CD14-positive monocyte (primary cell): ENCODE results near the gene LGR5. TPM values are rescaled to one million over a fixed set of nuclear protein-coding genes. Genes with fewer than 3 reads are reported as not detected.

Experiments used
- DNase-seq, 3 donors: peaks; one replicate each; pipeline ENCODE4 v3.0.0-alpha.2; 2011 to 2022
- H2AFZ ChIP-seq: 2 replicates; pipeline ENCODE4 v1.6.0; 2012; ENCODE audit warnings: mild to moderate bottlenecking, low read depth, low read length, inconsistent platforms; ENCODE audit not compliant: insufficient read depth, poor library complexity, severe bottlenecking
- H3K27ac ChIP-seq, 2 donors: 1 replicate in 1 of 2; 2 replicates in 1 of 2; pipeline ENCODE4 v1.5.1; 2012 to 2013; ENCODE audit warnings: low read length in 2 of 2, control low read depth in 1 of 2, inconsistent platforms in 1 of 2, low read depth in 1 of 2, mild to moderate bottlenecking in 1 of 2
- H3K27me3 ChIP-seq, 2 donors: one replicate each; pipeline versions ENCODE4 v1.6.0 to v1.6.1; 2011 to 2013; ENCODE audit warnings: low read length in 2 of 2; ENCODE audit not compliant: control insufficient read depth in 2 of 2, insufficient read depth in 2 of 2
- H3K36me3 ChIP-seq, 2 donors: replicated peaks in 1 of 2; 1 replicate in 1 of 2; 2 replicates in 1 of 2; pipeline versions ENCODE4 v1.5.1 to v1.6.1; 2012 to 2013; ENCODE audit warnings: low read length in 2 of 2, control low read depth in 1 of 2, inconsistent platforms in 1 of 2, mild to moderate bottlenecking in 1 of 2; ENCODE audit not compliant: insufficient read depth in 2 of 2, control insufficient read depth in 1 of 2
- H3K4me1 ChIP-seq, 2 donors: 1 replicate in 1 of 2; 2 replicates in 1 of 2; pipeline versions ENCODE4 v1.5.1 to v1.6.1; 2012 to 2013; ENCODE audit warnings: low read length in 2 of 2, control low read depth in 1 of 2, inconsistent platforms in 1 of 2, mild to moderate bottlenecking in 1 of 2, moderate library complexity in 1 of 2; ENCODE audit not compliant: insufficient read depth in 2 of 2, control insufficient read depth in 1 of 2
- H3K4me2 ChIP-seq: replicated peaks from 2 replicates; pipeline ENCODE3; 2012; ENCODE audit warnings: low read length, moderate library complexity, mild to moderate bottlenecking; ENCODE audit not compliant: poor library complexity, severe bottlenecking; ENCODE audit errors: extremely low read depth
- H3K4me3 ChIP-seq, 3 experiments: fragments of 200-600 bp in 1 of 3; sonication (generic) in 1 of 3; replicated peaks in 1 of 3; 1 replicate in 2 of 3; 2 replicates in 1 of 3; pipeline ENCODE4 v1.5.1; 2011 to 2013; ENCODE audit warnings: low read length in 3 of 3, mild to moderate bottlenecking in 3 of 3, control low read depth in 2 of 3, low read depth in 2 of 3, inconsistent platforms in 1 of 3, moderate library complexity in 1 of 3
- H3K79me2 ChIP-seq: 2 replicates; pipeline ENCODE4 v1.6.0; 2012; ENCODE audit warnings: mild to moderate bottlenecking, control low read depth, inconsistent platforms, low read length, moderate library complexity; ENCODE audit not compliant: insufficient read depth
- H3K9ac ChIP-seq: 2 replicates; pipeline ENCODE4 v1.6.0; 2017; ENCODE audit warnings: low read length, mild to moderate bottlenecking; ENCODE audit not compliant: insufficient read depth, poor library complexity, severe bottlenecking
- H3K9me3 ChIP-seq, 2 donors: replicated peaks in 1 of 2; 1 replicate in 1 of 2; 2 replicates in 1 of 2; pipeline versions ENCODE4 v1.5.1 to v1.6.1; 2012 to 2013; ENCODE audit warnings: low read length in 2 of 2, control low read depth in 1 of 2; ENCODE audit not compliant: control insufficient read depth in 1 of 2, insufficient read depth in 1 of 2
- H4K20me1 ChIP-seq: 2 replicates; pipeline ENCODE4 v1.6.0; 2012; ENCODE audit warnings: mild to moderate bottlenecking, low read length, control low read depth, moderate library complexity; ENCODE audit not compliant: insufficient read depth
- H3K27ac Mint-ChIP-seq, 7 donors: one replicate each; pipeline ENCODE4 v1.8.0; 2020; ENCODE audit warnings: mild to moderate bottlenecking in 7 of 7, mixed read lengths in 7 of 7, moderate library complexity in 6 of 7, inconsistent platforms in 2 of 7
- H3K27me3 Mint-ChIP-seq, 3 donors: one replicate each; pipeline ENCODE4 v1.8.0; 2021 to 2022; ENCODE audit warnings: low read depth in 3 of 3, mild to moderate bottlenecking in 3 of 3, mixed read lengths in 3 of 3, moderate library complexity in 3 of 3, inconsistent platforms in 1 of 3
- H3K36me3 Mint-ChIP-seq, 2 donors: one replicate each; pipeline ENCODE4 v1.8.0; 2020; ENCODE audit warnings: mixed read lengths in 2 of 2, inconsistent platforms in 1 of 2, mild to moderate bottlenecking in 1 of 2
- H3K4me1 Mint-ChIP-seq: one replicate; pipeline ENCODE4 v1.8.0; 2020; ENCODE audit warnings: mild to moderate bottlenecking, mixed read lengths
- H3K4me3 Mint-ChIP-seq, 2 donors: one replicate each; pipeline ENCODE4 v1.8.0; 2020; ENCODE audit warnings: mild to moderate bottlenecking in 2 of 2, mixed read lengths in 2 of 2, moderate library complexity in 1 of 2
- H3K9me3 Mint-ChIP-seq, 7 donors: one replicate each; pipeline ENCODE4 v1.8.0; 2020 to 2022; ENCODE audit warnings: mixed read lengths in 7 of 7, mild to moderate bottlenecking in 6 of 7, moderate library complexity in 6 of 7, inconsistent platforms in 2 of 7
- CTCF ChIP-seq: fragments of 200-600 bp; IDR thresholded peaks from one replicate; pipeline ENCODE4 v1.8.0; 2022; ENCODE audit warnings: antibody characterized with exemption, mild to moderate bottlenecking
- WGBS: methylation state at CpG from one replicate; pipeline ENCODE4 v1.1.5; 2013; ENCODE audit warnings: missing lambda C conversion rate; ENCODE audit not compliant: insufficient coverage; 5-methylcytosine and 5-hydroxymethylcytosine counted together
- intact Hi-C, 2 donors: fragments of 100-400 bp; cut with micrococcal nuclease; formaldehyde crosslinking; loops; one replicate each; pipeline versions ENCODE4 v1.15.0 to v1.15.1; 2023
- polyA plus RNA-seq, 3 donors: library from polyadenylated mRNA; depleted of rRNA in 1 of 3; unstranded in 2 of 3; stranded (reverse) in 1 of 3; fragments of 300-500 nt in 2 of 3; fragments of >200 nt in 1 of 3; fragmentation: Illumina TruSeq in 2 of 3; gene quantifications; 1 replicate in 2 of 3; 2 replicates in 1 of 3; pipeline ENCODE4 v1.2.3, GENCODE V29; 2012 to 2021

Gene LGR5
- polyA plus RNA-seq, 3 donors = not detected

GRCh38 chr12:71626768-71627167, 187.2 kb downstream of the LGR5 start:
- H3K9ac ChIP-seq = no peak overlapping the region
- WGBS = no CpG with 5 or more reads among the region's 3 CpGs
- H3K27ac ChIP-seq = peak overlapping the region in 1 of 2 donors; percentile 59
- H3K4me2 ChIP-seq = no peak overlapping the region
- no peaks in the 10 kb centered on the region for H3K9me3 ChIP-seq
- Mint-ChIP-seq H3K9me3 (no peaks in the 10 kb centered on the region), H3K4me3 (no peak overlapping the region), H3K27me3 (peaks cover 0 to 3% (median 0%) of the 10 kb centered on the region in 3 donors), H3K36me3 (peaks cover 69 to 91% of the 10 kb centered on the region in 2 donors), H3K4me1 (peaks cover 5% of the 10 kb centered on the region), H3K27ac (peak overlapping the region in 3 of 7 donors; percentile 35 to 53 (median 40))
- H3K4me1 ChIP-seq = peaks cover 0 to 9% of the 10 kb centered on the region in 2 donors
- DNase-seq = no peak
- H4K20me1 ChIP-seq = peaks cover 89% of the 10 kb centered on the region
- no peak overlapping the region for H3K4me3 ChIP-seq
- no peak for TF ChIP-seq CTCF
- H3K79me2 ChIP-seq = peaks cover 18% of the 10 kb centered on the region
- intact Hi-C loops = no loop called here
- peaks cover 94 to 99% of the 10 kb centered on the region in 2 donors for H3K36me3 ChIP-seq
- H2AFZ ChIP-seq = no peak overlapping the region
- no peaks in the 10 kb centered on the region for H3K27me3 ChIP-seq

DNA sequence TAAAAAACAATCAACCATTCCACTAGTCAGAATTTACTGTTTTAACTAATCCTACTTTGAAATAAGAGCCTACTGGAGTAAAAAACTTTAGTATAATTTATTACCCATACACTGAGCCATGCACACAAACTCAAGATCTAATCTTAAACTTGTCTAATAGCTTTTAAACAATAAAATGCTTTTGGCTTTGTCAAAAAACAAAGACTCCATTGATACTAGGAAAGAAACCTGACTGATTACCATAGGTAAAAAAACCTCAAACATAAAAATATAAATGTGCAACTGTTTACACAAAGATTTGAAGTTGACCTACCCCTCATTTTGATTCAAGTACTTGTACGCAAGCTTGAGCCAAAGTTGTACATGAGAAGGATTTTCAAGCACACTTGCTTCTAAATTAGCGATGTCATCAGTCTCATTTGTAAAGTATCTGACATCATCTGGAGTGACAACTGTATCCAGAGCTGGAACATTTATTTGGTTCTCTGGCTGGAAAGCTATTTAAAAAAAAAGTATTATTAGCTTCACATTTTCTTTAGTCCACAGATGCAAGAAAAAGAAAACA, 187.9 kb downstream of the LGR5 start:
- peaks cover 88% of the 10 kb centered on the region for H4K20me1 ChIP-seq
- Mint-ChIP-seq H3K4me3 (no peak overlapping the region), H3K9me3 (no peaks in the 10 kb centered on the region), H3K36me3 (peaks cover 69 to 91% of the 10 kb centered on the region in 2 donors), H3K27ac (no peak overlapping the region), H3K4me1 (peaks cover 5% of the 10 kb centered on the region), H3K27me3 (no peaks in the 10 kb centered on the region)
- no peak for DNase-seq
- intact Hi-C loops = no loop called here
- peaks cover 94 to 99% of the 10 kb centered on the region in 2 donors for H3K36me3 ChIP-seq
- no peak overlapping the region for H2AFZ ChIP-seq
- H3K9ac ChIP-seq = no peak overlapping the region
- no peak for TF ChIP-seq CTCF
- peaks cover 18% of the 10 kb centered on the region for H3K79me2 ChIP-seq
- H3K27me3 ChIP-seq = no peaks in the 10 kb centered on the region
- H3K4me3 ChIP-seq = no peak overlapping the region
- H3K4me2 ChIP-seq = no peak overlapping the region
- no peaks in the 10 kb centered on the region for H3K9me3 ChIP-seq
- peaks cover 0 to 9% of the 10 kb centered on the region in 2 donors for H3K4me1 ChIP-seq
- H3K27ac ChIP-seq = peak overlapping the region in 1 of 2 donors; percentile 22
- WGBS = 100% methylated on average over 1 of the region's 2 CpGs

Other genes starting within 250 kb of the LGR5 start
- gene ZFC3H1, start 224.1 kb downstream of the LGR5 start, polyA plus RNA-seq = 10 to 100 TPM; 12.5 to 57.0 (median 16.3) TPM
- 10 to 100 TPM in 1 of 3 donors, 1 to 10 TPM in 2; 3.5 to 16.3 (median 4.3) TPM for gene THAP2, start 224.5 kb downstream of the LGR5 start, polyA plus RNA-seq
- 10 to 100 TPM in 2 of 3 donors, 1 to 10 TPM in 1; 9.1 to 39.7 (median 25.4) TPM for gene TMEM19, start 246.3 kb downstream of the LGR5 start, polyA plus RNA-seq